K562 (cell line): ENCODE measurements around the gene MYL12B. TPM values are rescaled to one million over a fixed set of nuclear protein-coding genes. Genes with fewer than 3 reads are reported as not detected.

Experiments used
- ARHGAP35 ChIP-seq: fragments of 450-650 bp; IDR thresholded peaks from 2 replicates; pipeline ENCODE4 v1.6.1; 2018; ENCODE audit not compliant: partially characterized antibody
- CCAR2 ChIP-seq: fragments of 200-400 bp; formaldehyde crosslinking; IDR thresholded peaks from 2 replicates; pipeline ENCODE4 v1.6.1; 2017; ENCODE audit warnings: mild to moderate bottlenecking, low read depth, low read length
- FOS ChIP-seq: IDR thresholded peaks from 3 replicates; pipeline ENCODE4 v1.6.1; 2011; ENCODE audit not compliant: insufficient read length; ENCODE audit errors: extremely low read depth
- FOXJ3 ChIP-seq: sonication (generic); formaldehyde crosslinking; IDR thresholded peaks from 2 replicates; pipeline ENCODE4 v1.4.0; 2020; ENCODE audit warnings: mild to moderate bottlenecking, missing genetic modification reagents
- HNRNPL ChIP-seq: fragments of 200-400 bp; formaldehyde crosslinking; IDR thresholded peaks from 2 replicates; pipeline ENCODE4 v1.6.1; 2017; ENCODE audit warnings: low read depth, mild to moderate bottlenecking, low read length
- KAT2B ChIP-seq: IDR thresholded peaks from one replicate; pipeline ENCODE4 v1.6.1; 2012; ENCODE audit warnings: low read depth, mild to moderate bottlenecking, control low read depth, inconsistent platforms, low read length, moderate library complexity
- KDM2B ChIP-seq: fragments of 250-450 bp; sonication (Bioruptor Pico); IDR thresholded peaks from 2 replicates; pipeline ENCODE4 v1.8.0; 2021; ENCODE audit warnings: mild to moderate bottlenecking, moderate library complexity
- KLF16 ChIP-seq: IDR thresholded peaks from 2 replicates; pipeline ENCODE4 v1.6.1; 2016; ENCODE audit warnings: antibody characterized with exemption
- MECOM ChIP-seq: fragments of 250-450 bp; sonication (Bioruptor Pico); IDR thresholded peaks from 2 replicates; pipeline ENCODE4 v1.8.0; 2022; ENCODE audit warnings: inconsistent platforms
- NFIC ChIP-seq: fragments of 450-650 bp; IDR thresholded peaks from 2 replicates; pipeline ENCODE4 v1.6.1; 2017; ENCODE audit warnings: mild to moderate bottlenecking, inconsistent platforms
- NR2C2 ChIP-seq, 2 experiments: fragments of 200-800 bp in 1 of 2; sonication (Bioruptor generic) in 1 of 2; sonication (generic) in 1 of 2; formaldehyde crosslinking in 1 of 2; IDR thresholded peaks; 2 replicates each; pipeline versions ENCODE4 v1.6.1 to v1.8.0; 2016 to 2022; ENCODE audit warnings: mild to moderate bottlenecking in 1 of 2, missing compliant biosample characterization in 1 of 2, missing genetic modification characterization in 1 of 2, missing genetic modification reagents in 1 of 2
- NUFIP1 ChIP-seq: fragments of 450-650 bp; IDR thresholded peaks from 2 replicates; pipeline ENCODE4 v1.6.1; 2018; ENCODE audit not compliant: partially characterized antibody
- RAD21 ChIP-seq, 2 experiments: fragments of 250-450 bp in 1 of 2; fragments of 450-650 bp in 1 of 2; sonication (Bioruptor Pico) in 1 of 2; formaldehyde crosslinking in 1 of 2; IDR thresholded peaks in 1 of 2; conservative IDR thresholded peaks in 1 of 2; 2 replicates each; pipeline versions ENCODE4 v1.4.0 to v1.8.0; 2020 to 2022; ENCODE audit warnings: mild to moderate bottlenecking in 2 of 2, moderate library complexity in 1 of 2
- SAFB2 ChIP-seq: fragments of 200-400 bp; formaldehyde crosslinking; IDR thresholded peaks from 2 replicates; pipeline ENCODE4 v1.6.1; 2018; ENCODE audit warnings: borderline replicate concordance, low read length, low read depth, moderate library complexity; ENCODE audit not compliant: severe bottlenecking
- TCF7 ChIP-seq: sonication (generic); IDR thresholded peaks from 2 replicates; pipeline ENCODE4 v1.6.1; 2016; ENCODE audit warnings: antibody characterized with exemption, borderline replicate concordance
- TFAM ChIP-seq: fragments of 250-450 bp; sonication (Bioruptor Pico); conservative IDR thresholded peaks from 2 replicates; pipeline ENCODE4 v1.5.0; 2021; ENCODE audit warnings: mild to moderate bottlenecking, moderate library complexity
- ZBED1 ChIP-seq: IDR thresholded peaks from 2 replicates; pipeline ENCODE4 v1.6.1; 2014
- ZFPM2 ChIP-seq: fragments of 250-450 bp; sonication (Bioruptor Pico); IDR thresholded peaks from 2 replicates; pipeline ENCODE4 v1.5.1; 2022; ENCODE audit warnings: mild to moderate bottlenecking
- ZNF239 ChIP-seq: fragments of 250-450 bp; sonication (Bioruptor Pico); IDR thresholded peaks from 2 replicates; pipeline ENCODE4 v1.4.0; 2020; ENCODE audit warnings: mild to moderate bottlenecking
- ZNF76 ChIP-seq: fragments of 250-450 bp; sonication (Bioruptor Pico); IDR thresholded peaks from 2 replicates; pipeline ENCODE4 v1.4.0; 2020; ENCODE audit warnings: mild to moderate bottlenecking, moderate library complexity, borderline replicate concordance
- ZNF764 ChIP-seq: fragments of 250-450 bp; sonication (Bioruptor Pico); IDR thresholded peaks from 2 replicates; pipeline ENCODE4 v1.4.0; 2020; ENCODE audit warnings: low read depth, mild to moderate bottlenecking, moderate library complexity
- ZNF785 ChIP-seq: fragments of 250-450 bp; sonication (Bioruptor Pico); IDR thresholded peaks from 2 replicates; pipeline ENCODE4 v1.4.0; 2020; ENCODE audit warnings: mild to moderate bottlenecking
- polyA plus RNA-seq, 8 experiments: library from polyadenylated mRNA; depleted of rRNA in 4 of 8; stranded (reverse) in 5 of 8; unstranded in 3 of 8; fragments of >200 nt; fragmentation: Nextera tagmentation in 2 of 8; fragmentation: Illumina TruSeq in 1 of 8; extraction: Ambion mirVana in 2 of 8; extraction: Trizol in 1 of 8; gene quantifications; 2 replicates each; pipeline versions ENCODE4 v1.2.1 to v1.2.3, GENCODE V29; 2011 to 2014; ENCODE audit warnings: inconsistent platforms in 1 of 8, missing spikeins in 1 of 8
- total RNA-seq, 7 experiments: library from RNA; depleted of rRNA in 6 of 7; stranded (reverse); fragments of >200 nt in 6 of 7; fragmentation: Illumina TruSeq in 2 of 7; extraction: Trizol in 2 of 7; gene quantifications; 2 replicates each; pipeline versions ENCODE4 v1.2.1 to v1.2.3, GENCODE V29; 2011 to 2021; ENCODE audit warnings: low replicate concordance in 1 of 7
- TF ChIP-seq, protein P1 (sequence below): IDR thresholded peaks from 3 replicates; pipeline ENCODE4 v1.6.1; 2011; ENCODE audit warnings: borderline replicate concordance, mild to moderate bottlenecking; ENCODE audit not compliant: insufficient read length, insufficient read depth
- TF ChIP-seq, protein P2 (sequence below): fragments of 250-450 bp; sonication (Bioruptor Pico); IDR thresholded peaks from 2 replicates; pipeline ENCODE4 v1.4.0; 2020; ENCODE audit warnings: mild to moderate bottlenecking
- TF ChIP-seq, protein P3 (sequence below): sonication (generic); formaldehyde crosslinking; IDR thresholded peaks from 2 replicates; pipeline ENCODE4 v1.8.1; 2023; ENCODE audit warnings: mild to moderate bottlenecking, missing genetic modification reagents

Gene MYL12B
- total and polyA plus RNA-seq, 9 of the 15 experiments (the other 6 are each of a cell fraction or from before 2014, with no cell fraction given): 220 to 995 (median 463) TPM

DNA sequence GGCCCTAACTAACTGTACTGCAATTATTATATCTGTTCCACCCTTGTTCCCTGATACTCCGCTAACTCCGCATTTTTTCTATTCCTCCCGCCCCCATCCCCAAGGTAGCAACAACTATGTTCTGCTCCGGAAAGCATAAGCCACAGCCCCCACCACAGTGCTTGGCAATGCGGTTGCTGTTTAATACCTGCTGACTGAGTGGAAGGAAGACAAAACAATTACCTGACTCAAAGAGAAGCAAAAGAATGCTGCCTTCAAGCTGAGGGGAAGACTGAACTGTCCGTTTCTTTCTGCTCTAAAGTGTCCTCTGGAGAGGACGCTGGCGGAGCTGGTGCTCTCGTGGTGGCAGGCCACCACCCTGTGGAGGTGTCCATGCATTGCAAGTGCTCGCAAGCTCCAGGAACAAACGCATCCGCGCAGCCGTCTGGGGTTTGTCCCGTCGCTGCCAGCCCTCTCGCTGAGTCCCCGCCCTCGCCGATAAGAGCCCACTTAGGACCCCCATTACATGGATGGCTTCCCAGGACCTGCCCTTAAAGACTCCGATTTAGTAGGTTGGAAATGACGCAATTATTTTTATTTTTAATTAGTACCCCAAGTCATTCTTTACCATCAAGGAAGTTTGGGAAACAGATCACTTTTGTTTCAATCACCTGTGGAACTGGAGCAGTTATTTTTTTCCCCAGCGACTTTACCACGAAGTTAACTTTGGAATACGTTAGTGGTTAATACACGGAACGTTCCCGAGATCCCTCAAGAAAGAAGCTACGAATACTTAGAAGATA is 15.9 kb upstream of the MYL12B start (continued):
- TF ChIP-seq ZNF239: no peak
- no peak for TF ChIP-seq KAT2B
- TF ChIP-seq RAD21 (CRISPR knock-in tag; conservative IDR thresholded peaks at IDR 0.05 in 1 of 2, IDR thresholded peaks at IDR 0.05 in 1 of 2): peak; percentile 99 to 100
- TF ChIP-seq CCAR2: no peak
- no peak for TF ChIP-seq FOS
- TF ChIP-seq, protein P1, sequence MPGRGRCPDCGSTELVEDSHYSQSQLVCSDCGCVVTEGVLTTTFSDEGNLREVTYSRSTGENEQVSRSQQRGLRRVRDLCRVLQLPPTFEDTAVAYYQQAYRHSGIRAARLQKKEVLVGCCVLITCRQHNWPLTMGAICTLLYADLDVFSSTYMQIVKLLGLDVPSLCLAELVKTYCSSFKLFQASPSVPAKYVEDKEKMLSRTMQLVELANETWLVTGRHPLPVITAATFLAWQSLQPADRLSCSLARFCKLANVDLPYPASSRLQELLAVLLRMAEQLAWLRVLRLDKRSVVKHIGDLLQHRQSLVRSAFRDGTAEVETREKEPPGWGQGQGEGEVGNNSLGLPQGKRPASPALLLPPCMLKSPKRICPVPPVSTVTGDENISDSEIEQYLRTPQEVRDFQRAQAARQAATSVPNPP: no peak
- TF ChIP-seq ARHGAP35: no peak
- peak; percentile 59; the same call in 1 of the 2 replicates for TF ChIP-seq KLF16
- TF ChIP-seq SAFB2: no peak
- TF ChIP-seq NFIC: no peak
- no peak for TF ChIP-seq ZFPM2 (CRISPR knock-in tag)
- TF ChIP-seq TCF7: no peak
- TF ChIP-seq TFAM (CRISPR knock-in tag): no peak
- no peak for TF ChIP-seq ZNF764 (CRISPR knock-in tag)
- TF ChIP-seq NR2C2 (CRISPR knock-in tag; IDR thresholded peaks at IDR 0.05): no peak
- TF ChIP-seq NR2C2 (tag; IDR thresholded peaks at IDR 0.05): no peak
- no peak for TF ChIP-seq ZNF76 (CRISPR knock-in tag)
- no peak for TF ChIP-seq NUFIP1
- TF ChIP-seq ZBED1: no peak
- no peak for TF ChIP-seq MECOM (CRISPR knock-in tag)
- TF ChIP-seq FOXJ3 (CRISPR knock-in tag): no peak
- TF ChIP-seq, protein P2, sequence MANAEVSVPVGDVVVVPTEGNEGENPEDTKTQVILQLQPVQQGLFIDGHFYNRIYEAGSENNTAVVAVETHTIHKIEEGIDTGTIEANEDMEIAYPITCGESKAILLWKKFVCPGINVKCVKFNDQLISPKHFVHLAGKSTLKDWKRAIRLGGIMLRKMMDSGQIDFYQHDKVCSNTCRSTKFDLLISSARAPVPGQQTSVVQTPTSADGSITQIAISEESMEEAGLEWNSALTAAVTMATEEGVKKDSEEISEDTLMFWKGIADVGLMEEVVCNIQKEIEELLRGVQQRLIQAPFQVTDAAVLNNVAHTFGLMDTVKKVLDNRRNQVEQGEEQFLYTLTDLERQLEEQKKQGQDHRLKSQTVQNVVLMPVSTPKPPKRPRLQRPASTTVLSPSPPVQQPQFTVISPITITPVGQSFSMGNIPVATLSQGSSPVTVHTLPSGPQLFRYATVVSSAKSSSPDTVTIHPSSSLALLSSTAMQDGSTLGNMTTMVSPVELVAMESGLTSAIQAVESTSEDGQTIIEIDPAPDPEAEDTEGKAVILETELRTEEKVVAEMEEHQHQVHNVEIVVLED (CRISPR knock-in tag): 0 out of 2 replicates have a peak, but pooled peaks have one; percentile 24
- no peak for TF ChIP-seq ZNF785
- no peak for TF ChIP-seq KDM2B (CRISPR knock-in tag)
- TF ChIP-seq, protein P3, sequence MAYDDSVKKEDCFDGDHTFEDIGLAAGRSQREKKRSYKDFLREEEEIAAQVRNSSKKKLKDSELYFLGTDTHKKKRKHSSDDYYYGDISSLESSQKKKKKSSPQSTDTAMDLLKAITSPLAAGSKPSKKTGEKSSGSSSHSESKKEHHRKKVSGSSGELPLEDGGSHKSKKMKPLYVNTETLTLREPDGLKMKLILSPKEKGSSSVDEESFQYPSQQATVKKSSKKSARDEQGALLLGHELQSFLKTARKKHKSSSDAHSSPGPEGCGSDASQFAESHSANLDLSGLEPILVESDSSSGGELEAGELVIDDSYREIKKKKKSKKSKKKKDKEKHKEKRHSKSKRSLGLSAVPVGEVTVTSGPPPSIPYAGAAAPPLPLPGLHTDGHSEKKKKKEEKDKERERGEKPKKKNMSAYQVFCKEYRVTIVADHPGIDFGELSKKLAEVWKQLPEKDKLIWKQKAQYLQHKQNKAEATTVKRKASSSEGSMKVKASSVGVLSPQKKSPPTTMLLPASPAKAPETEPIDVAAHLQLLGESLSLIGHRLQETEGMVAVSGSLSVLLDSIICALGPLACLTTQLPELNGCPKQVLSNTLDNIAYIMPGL (CRISPR knock-in tag): peak; percentile 73; the same call in 1 of the 2 replicates
- TF ChIP-seq HNRNPL: no peak
